HG02623 (cell line): ENCODE measurements around the gene LRRC55.

Experiments
- ATAC-seq: cut with Tn5 transposase; IDR thresholded peaks from one replicate; pipeline ENCODE4 v1.9.1; 2021; ENCODE audit warnings: moderate library complexity; ENCODE audit not compliant: unreplicated experiment

LRRC55 gene

GRCh38 chr11:57200917-57201316 lies 19.2 kb downstream of the LRRC55 start:
- no peak for ATAC-seq

GRCh38 chr11:57202281-57202680 lies 20.5 kb downstream of the LRRC55 start:
- no peak for ATAC-seq

- ATAC-seq, result no peak
Observed at GRCh38 chr11:57203359-57203758, 21.6 kb downstream of the LRRC55 start.

GRCh38 chr11:57203882-57204480 lies 22.2 kb downstream of the LRRC55 start:
- ATAC-seq, result no peak

DNA sequence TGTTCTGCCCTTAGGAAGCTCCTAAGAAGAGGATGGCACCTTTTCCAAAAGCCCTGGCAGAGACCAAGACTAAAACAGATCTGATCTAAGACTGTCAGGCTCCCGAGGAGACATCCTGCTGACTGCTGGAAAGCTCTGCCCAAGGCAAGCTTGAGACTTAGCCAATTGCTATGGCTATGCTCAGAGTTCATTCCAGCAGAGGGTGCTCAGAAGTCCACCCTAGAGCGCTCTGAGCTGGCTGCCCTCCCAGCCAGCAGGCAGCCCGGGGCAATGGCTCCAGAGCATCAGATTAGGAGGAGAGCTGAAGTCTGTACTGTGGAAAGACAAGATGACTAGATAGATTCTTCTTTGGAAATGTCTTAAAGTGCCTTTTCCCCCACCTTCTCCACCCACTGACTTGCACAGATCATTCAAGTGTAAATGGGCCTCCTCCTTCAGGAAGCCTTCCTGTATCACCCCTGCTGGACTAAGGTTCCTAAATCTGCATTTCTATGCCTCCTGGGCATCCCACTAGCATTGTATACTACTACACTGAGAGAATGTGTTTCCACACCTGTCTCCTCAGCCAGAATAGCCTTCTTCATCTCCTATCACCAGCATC lies 23.4 kb downstream of the LRRC55 start:
- no peak for ATAC-seq

GRCh38 chr11:57207168-57207567 lies 25.4 kb downstream of the LRRC55 start:
- no peak for ATAC-seq

DNA sequence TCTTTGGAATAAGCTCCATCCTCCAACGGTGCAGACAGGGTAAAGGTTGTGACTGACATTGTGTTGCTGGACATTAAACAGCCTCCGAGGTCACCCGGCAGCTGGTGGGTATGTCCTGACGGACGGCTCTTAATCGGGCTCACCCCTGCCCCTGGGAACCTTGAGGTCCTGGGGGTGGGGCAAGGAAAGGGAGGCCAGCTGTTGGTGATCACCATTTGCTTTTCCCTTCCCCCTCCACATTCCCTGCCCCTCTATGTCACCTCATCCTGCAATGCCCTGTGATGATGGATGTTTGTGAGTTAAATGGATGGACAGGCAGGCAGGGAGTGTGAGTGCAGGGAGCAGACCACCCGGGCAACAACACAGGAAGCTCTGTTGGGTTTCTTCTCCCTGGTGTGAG lies 29.0 kb downstream of the LRRC55 start:
- no peak for ATAC-seq

DNA sequence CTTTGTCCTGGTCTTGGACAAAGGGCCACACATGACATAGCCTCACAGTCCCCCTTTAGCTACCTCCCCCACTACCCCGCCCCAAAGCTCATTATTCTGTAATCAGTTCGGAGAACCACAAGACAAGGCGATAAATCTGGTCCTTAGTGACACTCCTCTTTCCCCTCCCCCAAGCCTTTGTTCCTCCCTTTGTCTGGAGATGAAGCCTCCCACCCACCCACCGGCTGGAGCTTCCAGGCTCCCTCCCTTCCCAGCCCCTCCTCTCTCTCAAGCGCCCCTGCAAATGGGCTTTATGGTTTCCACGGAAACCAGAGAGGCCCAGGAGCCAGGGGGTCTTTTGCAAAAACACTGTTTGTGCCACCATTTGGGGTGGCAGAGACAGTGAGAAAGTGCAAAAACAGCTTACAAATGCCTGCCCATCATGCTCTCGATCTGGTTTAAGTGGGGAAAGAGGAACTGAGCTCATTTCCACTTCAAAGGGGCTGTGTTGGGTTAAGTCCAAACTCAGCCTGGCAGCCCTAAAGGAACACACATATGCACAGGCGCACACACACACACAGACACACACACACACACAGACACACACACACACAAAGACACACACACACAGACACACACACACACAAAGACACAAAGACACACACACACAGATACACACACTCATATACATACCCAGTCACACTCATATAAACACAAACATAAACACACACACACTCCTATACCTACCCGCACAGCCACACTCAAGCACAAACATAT lies 31.8 kb downstream of the LRRC55 start:
- ATAC-seq, result no peak

DNA sequence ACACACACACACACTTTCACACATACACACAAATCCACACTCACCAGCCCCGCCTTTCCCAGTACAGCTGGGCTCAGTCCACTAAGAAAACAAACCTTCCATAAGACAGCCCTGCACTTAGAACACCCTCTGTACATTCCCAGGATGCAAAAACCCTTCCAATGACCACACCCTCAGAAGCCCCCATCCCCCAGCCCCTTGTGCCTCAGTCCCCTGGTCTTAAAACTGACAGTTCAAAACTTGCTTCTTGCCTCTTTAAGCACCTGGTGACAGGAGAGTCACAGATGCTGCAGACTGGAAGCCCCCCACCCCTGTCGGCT lies 32.3 kb downstream of the LRRC55 start:
- no peak for ATAC-seq

- no peak for ATAC-seq
Observed at GRCh38 chr11:57214494-57214893, 32.7 kb downstream of the LRRC55 start.

DNA sequence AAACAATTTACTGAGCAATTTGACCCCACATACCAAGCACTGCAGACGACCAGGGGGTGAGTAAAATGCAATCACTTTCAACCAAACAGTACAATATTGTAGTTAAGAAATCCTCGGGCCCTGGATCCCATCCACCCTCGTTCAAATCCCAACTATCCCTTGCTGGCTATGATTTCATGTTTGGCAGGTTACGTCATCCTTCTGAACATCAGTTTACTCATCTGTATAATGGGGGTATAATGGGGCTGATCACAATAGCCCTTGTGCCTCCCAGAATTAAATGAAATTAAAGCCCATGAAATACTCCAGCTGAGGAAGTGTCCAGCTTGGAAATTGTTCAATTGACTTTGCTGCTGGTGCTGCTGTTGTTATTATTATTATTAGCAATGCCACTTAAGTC lies 34.7 kb downstream of the LRRC55 start:
- no peak for ATAC-seq

DNA sequence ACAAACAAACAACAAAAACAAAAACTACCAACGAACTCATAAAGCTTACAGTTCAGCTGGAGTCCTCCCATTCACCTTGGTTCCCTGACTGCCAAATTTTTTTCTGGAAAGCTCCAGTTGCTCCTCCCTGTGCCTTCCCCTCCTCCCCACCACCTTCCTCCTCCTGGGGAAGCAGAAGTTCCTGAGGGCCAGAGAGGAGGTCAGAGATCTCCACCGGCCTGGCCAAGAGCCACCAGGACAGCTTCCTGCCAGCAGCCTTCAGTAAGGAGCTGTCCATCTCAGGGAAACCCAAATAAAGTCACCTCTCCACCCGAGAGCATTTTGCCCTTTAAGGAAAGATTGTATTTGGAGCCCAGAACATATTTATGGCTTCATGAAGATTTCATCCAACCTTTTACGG lies 35.3 kb downstream of the LRRC55 start:
- ATAC-seq, result no peak

DNA sequence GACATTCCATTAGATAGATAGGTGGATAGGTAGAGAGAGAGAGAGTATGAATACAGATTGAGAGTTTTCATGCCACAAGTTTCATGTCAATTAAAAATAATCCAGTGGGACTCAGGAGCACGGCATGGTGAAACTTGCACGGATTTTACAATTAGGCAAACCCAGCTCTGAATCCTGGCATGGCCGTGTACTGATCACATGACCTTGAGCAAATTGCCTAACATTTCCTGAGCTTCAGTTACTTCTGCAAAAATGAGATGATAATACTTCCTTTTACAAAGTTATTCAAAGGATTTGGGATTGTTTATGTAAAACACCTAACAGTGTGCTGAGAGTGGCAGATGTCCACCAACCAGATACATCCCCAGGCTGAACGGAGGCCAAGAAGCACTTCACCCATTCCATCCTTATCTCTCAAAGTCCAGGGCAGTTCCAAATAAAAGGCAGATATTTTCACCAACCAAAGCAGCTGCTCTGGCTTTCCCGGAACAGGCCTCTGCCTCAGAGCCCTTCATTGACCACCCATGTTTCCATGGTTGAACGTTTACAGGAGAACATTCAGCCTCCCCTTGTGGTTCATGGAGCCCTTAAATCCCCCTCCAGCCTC lies 37.4 kb downstream of the LRRC55 start:
- no peak for ATAC-seq

DNA sequence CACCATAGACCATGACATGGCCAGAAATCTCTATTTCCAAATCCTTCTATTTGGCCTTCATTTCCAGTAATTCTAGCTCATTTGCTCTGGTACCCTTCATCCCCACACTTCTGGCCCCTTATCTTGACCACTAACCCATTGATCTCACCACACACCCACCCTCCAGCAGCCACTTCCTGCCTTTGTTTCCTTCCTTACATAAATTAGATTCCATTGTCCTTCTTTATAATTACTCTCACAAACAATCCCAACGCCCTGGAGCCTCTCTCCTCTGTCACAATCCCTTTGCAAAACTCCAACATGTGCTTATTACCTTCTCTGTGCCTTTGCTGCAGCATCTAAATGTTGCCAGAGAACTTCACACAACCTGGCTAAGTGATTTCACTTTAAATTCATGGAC lies 40.5 kb downstream of the LRRC55 start:
- no peak for ATAC-seq

DNA sequence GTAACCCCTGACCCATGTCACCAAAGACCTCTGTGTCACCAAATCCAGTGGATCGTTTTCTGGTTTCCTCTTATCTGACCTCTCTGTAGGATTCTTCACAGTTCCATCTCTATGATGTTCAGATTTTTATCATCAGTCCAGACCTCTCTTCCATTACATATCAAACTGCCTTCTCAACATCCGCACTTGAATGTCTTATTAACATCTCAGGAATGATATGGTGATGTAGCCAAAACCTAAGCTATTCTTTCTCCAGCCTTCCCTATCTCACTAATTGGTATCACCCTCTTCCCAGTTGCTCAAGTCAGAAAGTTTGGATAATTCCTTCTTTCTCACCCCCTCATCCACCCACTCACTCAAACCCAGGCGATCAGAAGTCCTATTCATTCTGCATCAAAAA lies 41.8 kb downstream of the LRRC55 start:
- ATAC-seq, result no peak

DNA sequence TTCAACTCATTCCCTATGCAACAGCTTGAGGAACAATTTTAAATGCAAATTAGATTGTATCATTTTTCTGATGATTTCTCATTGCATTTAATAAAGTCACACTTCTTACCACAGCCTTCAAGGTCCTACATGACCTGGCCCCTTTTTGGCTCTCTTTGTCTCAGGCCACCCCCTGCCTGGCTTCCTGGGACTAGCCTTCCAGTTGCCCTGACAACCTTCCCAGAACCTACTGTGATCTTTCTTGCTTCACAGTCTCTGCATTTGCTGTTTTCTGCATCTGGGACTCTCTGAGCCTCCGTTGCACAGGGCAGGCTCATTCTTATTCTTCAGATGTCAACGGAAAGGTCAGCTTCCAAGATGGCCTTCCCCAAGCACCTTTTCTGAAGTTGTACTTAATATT lies 42.4 kb downstream of the LRRC55 start:
- ATAC-seq, result no peak

DNA sequence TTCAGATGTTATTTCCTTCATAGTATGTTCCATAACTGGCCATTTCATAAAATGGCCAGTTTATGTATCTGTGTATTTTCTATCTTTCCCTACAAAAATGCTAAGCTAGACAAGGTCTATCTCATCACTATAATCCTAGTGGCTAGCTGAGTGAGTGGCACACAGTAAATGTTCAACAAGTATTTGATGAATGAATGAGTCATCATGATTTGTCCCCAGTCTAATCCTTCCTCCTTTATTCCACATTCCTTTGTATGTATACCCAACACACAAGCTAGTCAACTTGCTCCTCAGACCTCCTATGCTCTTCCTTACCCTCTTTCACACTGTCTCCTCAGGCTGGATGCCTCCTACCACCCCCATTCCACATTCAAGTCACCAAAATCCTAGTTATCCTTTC lies 42.8 kb downstream of the LRRC55 start:
- no peak for ATAC-seq

GRCh38 chr11:57228600-57228999 lies 46.8 kb downstream of the LRRC55 start:
- no peak for ATAC-seq

DNA sequence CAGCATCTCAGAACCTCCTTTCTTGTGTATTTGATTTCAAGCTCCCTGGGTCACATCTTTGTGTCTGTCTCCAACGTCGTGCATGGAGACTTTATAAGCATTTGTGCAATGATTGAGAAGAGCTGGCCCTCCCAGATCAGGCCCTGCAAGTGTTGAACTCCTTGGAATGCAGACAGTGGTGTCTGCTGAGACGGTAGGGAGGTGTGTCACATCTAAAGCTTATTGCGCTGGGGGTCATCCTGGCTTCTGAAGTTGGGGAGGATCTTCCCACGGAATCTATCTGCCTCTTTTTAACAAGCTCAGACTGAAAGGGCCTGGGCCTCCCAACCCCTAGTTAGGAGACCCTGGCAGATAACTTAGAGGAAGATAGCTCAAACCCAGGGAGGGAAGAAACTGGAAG lies 48.6 kb downstream of the LRRC55 start:
- no peak for ATAC-seq

DNA sequence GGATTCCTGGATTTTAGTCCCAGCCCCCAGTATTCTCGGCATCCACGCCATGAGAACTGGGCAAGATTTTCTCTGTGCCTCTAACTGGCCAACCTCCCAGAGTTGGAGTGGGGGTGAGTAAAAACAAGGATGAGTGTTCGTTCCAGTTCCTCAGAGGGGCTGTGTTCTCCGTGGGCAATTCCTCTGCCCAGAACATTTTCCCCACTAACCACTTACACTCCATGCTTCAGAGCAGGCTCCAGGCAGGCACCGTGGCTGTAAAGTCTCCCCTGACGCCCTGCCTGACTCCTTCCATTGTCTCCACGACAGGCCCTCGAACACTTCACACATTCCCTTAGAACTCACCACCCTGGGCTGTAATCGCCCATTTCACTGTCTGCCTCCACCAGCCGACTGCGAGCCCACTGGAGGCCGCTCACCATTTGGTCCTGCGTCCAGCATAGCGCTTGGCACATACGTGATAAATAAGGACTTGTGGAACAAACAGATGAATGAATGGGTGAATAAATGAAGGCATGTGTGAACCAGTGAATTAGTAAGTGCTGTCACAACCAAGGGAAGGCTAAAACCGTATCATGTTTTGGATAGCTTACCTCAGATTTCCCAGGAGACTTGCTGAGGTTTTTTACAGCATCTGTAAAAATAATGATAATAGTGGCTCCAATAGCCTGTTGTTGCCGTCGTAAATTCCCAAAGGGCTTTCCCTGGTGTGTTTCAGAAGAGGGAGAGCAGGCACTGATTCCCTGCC lies 49.2 kb downstream of the LRRC55 start:
- no peak for ATAC-seq

DNA sequence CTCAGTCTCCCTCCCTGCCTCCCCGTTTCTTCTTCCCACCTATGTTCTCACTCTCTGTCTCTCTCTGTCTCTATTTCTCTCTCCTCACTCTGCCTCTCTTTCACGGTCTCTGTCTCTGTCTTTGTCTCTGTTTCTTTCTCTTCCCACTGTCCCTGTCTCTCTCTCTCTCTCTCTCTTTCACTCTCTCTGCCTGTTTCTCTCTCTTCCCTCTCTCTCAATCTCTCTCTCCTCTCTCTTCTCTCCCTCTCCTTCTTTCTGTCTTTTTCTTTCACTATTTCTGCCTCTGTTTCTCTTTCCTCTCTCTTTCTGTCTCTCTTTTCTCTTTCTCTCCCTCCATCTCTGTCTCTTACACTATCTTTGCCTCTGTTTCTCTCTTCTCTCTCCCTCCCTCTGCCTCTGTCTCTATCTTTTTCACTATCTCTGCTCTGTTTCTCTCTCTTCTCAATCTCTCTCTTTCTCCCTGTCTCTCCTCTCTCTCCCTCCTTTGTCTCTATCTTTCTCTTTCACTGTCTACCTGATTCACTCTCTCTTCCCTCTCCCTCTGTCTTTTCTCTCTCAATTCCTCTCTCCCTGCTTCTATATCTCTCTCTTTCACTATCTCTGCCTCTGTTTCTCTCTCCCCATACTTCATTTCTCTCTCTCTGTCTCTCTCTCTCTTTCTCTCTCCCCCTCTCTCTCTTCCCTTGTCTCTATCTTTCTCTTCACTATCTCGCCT lies 49.9 kb downstream of the LRRC55 start:
- ATAC-seq, result no peak
